Testis (tissue), 2 donors: Measurements from ENCODE around the gene LAMTOR3.

Source experiments
- CTCF ChIP-seq, 3 experiments: fragments of 450-650 bp in 2 of 3; fragments of 200-600 bp in 1 of 3; sonication (generic) in 1 of 3; IDR thresholded peaks; one replicate each; pipeline ENCODE4 v1.5.1; 2016 to 2019; ENCODE audit warnings: antibody characterized with exemption in 3 of 3, mild to moderate bottlenecking in 2 of 3, moderate library complexity in 1 of 3
- POLR2A ChIP-seq: fragments of 450-650 bp; IDR thresholded peaks from one replicate; pipeline ENCODE4 v1.6.1; 2017; ENCODE audit warnings: antibody characterized with exemption, mild to moderate bottlenecking, moderate library complexity

DNA sequence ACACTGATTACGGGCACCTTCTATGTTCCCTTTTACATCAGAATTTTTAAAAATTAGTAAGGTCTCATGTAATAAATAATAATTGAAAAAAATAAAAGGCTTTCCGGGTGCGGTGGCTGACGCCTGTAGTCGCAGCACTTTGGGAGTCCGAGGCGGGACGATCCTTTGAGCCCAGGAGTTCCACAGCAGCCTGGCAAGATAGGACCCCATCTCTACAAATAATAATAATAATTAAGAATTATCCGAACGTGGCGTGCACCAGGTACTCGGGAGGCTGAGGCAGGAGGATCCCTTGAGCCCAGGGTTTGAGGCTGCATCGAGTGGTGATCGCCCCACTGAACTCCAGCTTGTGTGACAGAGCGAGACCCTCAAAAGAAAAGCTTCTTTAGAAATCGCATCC, 771 bp upstream of the LAMTOR3 start:
- TF ChIP-seq CTCF (IDR thresholded peaks at IDR 0.05) = no peak
- TF ChIP-seq POLR2A = no peak
